Osteocyte (in vitro differentiated cells): ENCODE results near the gene GFPT1. TPM values are rescaled to one million over a fixed set of nuclear protein-coding genes. Genes with fewer than 3 reads are reported as not detected.

Source experiments
- DNase-seq: peaks from one replicate; pipeline ENCODE4 v3.0.0; 2021; ENCODE audit warnings: mixed read lengths; ENCODE audit not compliant: unreplicated experiment; ENCODE audit errors: extremely low spot score
- H3K27ac Mint-ChIP-seq: one replicate; pipeline ENCODE4 v1.8.0; 2021; ENCODE audit warnings: mild to moderate bottlenecking, mixed read lengths; ENCODE audit not compliant: unreplicated experiment
- H3K27me3 Mint-ChIP-seq: one replicate; pipeline ENCODE4 v1.8.0; 2021; ENCODE audit warnings: mixed read lengths; ENCODE audit not compliant: unreplicated experiment
- H3K36me3 Mint-ChIP-seq: one replicate; pipeline ENCODE4 v1.8.0; 2021; ENCODE audit warnings: mixed read lengths; ENCODE audit not compliant: unreplicated experiment
- H3K4me1 Mint-ChIP-seq: one replicate; pipeline ENCODE4 v1.8.0; 2021; ENCODE audit warnings: mixed read lengths; ENCODE audit not compliant: unreplicated experiment
- H3K4me3 Mint-ChIP-seq: one replicate; pipeline ENCODE4 v1.8.0; 2021; ENCODE audit warnings: mild to moderate bottlenecking, moderate library complexity, mixed read lengths; ENCODE audit not compliant: unreplicated experiment
- H3K9me3 Mint-ChIP-seq: one replicate; pipeline ENCODE4 v1.8.0; 2021; ENCODE audit warnings: mixed read lengths; ENCODE audit not compliant: unreplicated experiment
- CTCF ChIP-seq: fragments of 200-600 bp; sonication (generic); IDR thresholded peaks from 2 replicates; pipeline ENCODE4 v1.5.0; 2021; ENCODE audit warnings: antibody characterized with exemption, mild to moderate bottlenecking, moderate library complexity
- total RNA-seq: library from RNA; stranded (reverse); gene quantifications from 2 replicates; pipeline ENCODE4 v1.2.1, GENCODE V29; 2021

Gene GFPT1
- total RNA-seq, 1 donor from 2014 or later: 48.3 TPM

GRCh38 chr2:69300650-69301049 is 86.4 kb downstream of the GFPT1 start:
- TF ChIP-seq CTCF: no peak
- no peaks in the 10 kb centered on the region for H3K27me3 Mint-ChIP-seq
- DNase-seq: no peak

GRCh38 chr2:69299772-69300516 is 87.1 kb downstream of the GFPT1 start:
- no peak for DNase-seq
- TF ChIP-seq CTCF: no peak

More at GRCh38 chr2:69300650-69301049, 86.4 kb downstream of the GFPT1 start:
- H3K4me3 Mint-ChIP-seq: no peak overlapping the region
- no peaks in the 10 kb centered on the region for H3K9me3 Mint-ChIP-seq
- H3K27ac Mint-ChIP-seq: no peak overlapping the region
- peaks cover 18% of the 10 kb centered on the region for H3K4me1 Mint-ChIP-seq
- H3K36me3 Mint-ChIP-seq: no peaks in the 10 kb centered on the region

GRCh38 chr2:69298862-69299261 is 88.2 kb downstream of the GFPT1 start:
- Mint-ChIP-seq H3K9me3 (no peaks in the 10 kb centered on the region), H3K27me3 (no peaks in the 10 kb centered on the region), H3K4me1 (peaks cover 18% of the 10 kb centered on the region), H3K27ac (no peak overlapping the region), H3K36me3 (no peaks in the 10 kb centered on the region), H3K4me3 (no peak overlapping the region)
- TF ChIP-seq CTCF: no peak
- no peak for DNase-seq

More at GRCh38 chr2:69299772-69300516, 87.1 kb downstream of the GFPT1 start:
- Mint-ChIP-seq H3K4me1 (peaks cover 18% of the 10 kb centered on the region), H3K27ac (no peak overlapping the region), H3K9me3 (no peaks in the 10 kb centered on the region), H3K36me3 (no peaks in the 10 kb centered on the region), H3K4me3 (no peak overlapping the region), H3K27me3 (no peaks in the 10 kb centered on the region)

- no peak for TF ChIP-seq CTCF
- no peaks in the 10 kb centered on the region for H3K27me3 Mint-ChIP-seq
- no peaks in the 10 kb centered on the region for H3K36me3 Mint-ChIP-seq
- H3K9me3 Mint-ChIP-seq: no peaks in the 10 kb centered on the region
- DNase-seq: no peak
- H3K4me3 Mint-ChIP-seq: no peak overlapping the region
- H3K4me1 Mint-ChIP-seq: peaks cover 18% of the 10 kb centered on the region
- no peak overlapping the region for H3K27ac Mint-ChIP-seq
These were observed 88.8 kb downstream of the GFPT1 start for GRCh38 chr2:69298261-69298660.

GRCh38 chr2:69297216-69297615 is 89.8 kb downstream of the GFPT1 start:
- TF ChIP-seq CTCF: no peak
- no peaks in the 10 kb centered on the region for H3K27me3 Mint-ChIP-seq
- DNase-seq: no peak
- H3K4me3 Mint-ChIP-seq: no peak overlapping the region
- no peaks in the 10 kb centered on the region for H3K9me3 Mint-ChIP-seq
- no peak overlapping the region for H3K27ac Mint-ChIP-seq
- H3K36me3 Mint-ChIP-seq: no peaks in the 10 kb centered on the region
- H3K4me1 Mint-ChIP-seq: peaks cover 18% of the 10 kb centered on the region
